Keratinocyte (primary cell): ENCODE data around the gene VSIG2.

Source experiments
- CTCF ChIP-seq, 3 experiments: IDR thresholded peaks in 1 of 3; conservative IDR thresholded peaks in 1 of 3; optimal IDR thresholded peaks in 1 of 3; 2 replicates in 2 of 3; 3 replicates in 1 of 3; pipeline versions ENCODE3 to v1.5.1; 2011; ENCODE audit warnings: low read length in 3 of 3, mild to moderate bottlenecking in 3 of 3, moderate library complexity in 2 of 3, control low read depth in 1 of 3, inconsistent platforms in 1 of 3; ENCODE audit not compliant: insufficient read depth in 2 of 3; ENCODE audit errors: extremely low read depth in 1 of 3
- EZH2 ChIP-seq: IDR thresholded peaks from one replicate; pipeline ENCODE4 v1.6.1; 2012; ENCODE audit warnings: inconsistent platforms, mild to moderate bottlenecking, low read length, moderate library complexity

DNA sequence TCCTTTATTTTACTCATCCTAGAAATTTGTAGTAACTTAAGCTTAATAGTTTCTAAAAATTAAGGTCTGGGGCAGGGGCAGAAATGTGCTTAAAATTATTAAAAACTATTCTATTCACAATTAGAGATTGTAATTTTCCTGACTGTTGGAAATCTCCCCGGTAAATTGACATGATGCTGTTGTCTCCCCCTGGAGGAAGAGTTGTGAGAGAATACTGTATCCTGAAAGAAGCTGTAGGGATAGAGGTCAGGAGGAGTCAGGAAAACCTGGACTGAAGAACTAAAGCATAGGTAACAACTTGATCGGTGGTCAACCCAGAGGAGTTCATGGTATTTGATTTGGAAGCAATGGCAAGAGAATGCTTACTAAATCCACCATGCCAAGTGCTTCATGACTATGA lies 26.2 kb upstream of the VSIG2 start:
- TF ChIP-seq CTCF (optimal IDR thresholded peaks at IDR 0.05 in 1 of 3, IDR thresholded peaks at IDR 0.05 in 1 of 3, conservative IDR thresholded peaks at IDR 0.05 in 1 of 3; ENCODE audit: extremely low read depth in 1 of 3, insufficient read depth in 2 of 3, low read length in 3 of 3) = peak in 1 of 3 experiments; percentile 21
- no peak for TF ChIP-seq EZH2
